HEK293 (cell line): ENCODE results near the gene NPHS2.

Experiments
- BCL6B ChIP-seq: fragments of 450-650 bp; formaldehyde crosslinking; IDR thresholded peaks from 2 replicates; pipeline ENCODE4 v1.5.1; 2017; ENCODE audit warnings: missing biosample characterization, missing genetic modification characterization
- IKZF3 ChIP-seq: fragments of 450-650 bp; IDR thresholded peaks from 2 replicates; pipeline ENCODE4 v1.5.0; 2018; ENCODE audit warnings: missing biosample characterization, mild to moderate bottlenecking, missing genetic modification characterization, moderate library complexity
- KLF8 ChIP-seq: fragments of 450-650 bp; formaldehyde crosslinking; IDR thresholded peaks from 2 replicates; pipeline ENCODE4 v1.5.1; 2016; ENCODE audit warnings: missing biosample characterization, missing genetic modification characterization
- MEIS1 ChIP-seq: sonication (generic); formaldehyde crosslinking; IDR thresholded peaks from 2 replicates; pipeline ENCODE4 v1.8.1; 2022; ENCODE audit warnings: missing genetic modification reagents, mild to moderate bottlenecking, borderline replicate concordance
- MZF1 ChIP-seq: fragments of 450-650 bp; formaldehyde crosslinking; IDR thresholded peaks from 2 replicates; pipeline ENCODE4 v1.5.1; 2017; ENCODE audit warnings: missing biosample characterization, missing genetic modification characterization, borderline replicate concordance
- OSR2 ChIP-seq: fragments of 450-650 bp; formaldehyde crosslinking; IDR thresholded peaks from 2 replicates; pipeline ENCODE4 v1.5.1; 2016; ENCODE audit warnings: missing biosample characterization, missing genetic modification characterization
- PBX3 ChIP-seq: sonication (generic); formaldehyde crosslinking; IDR thresholded peaks from 2 replicates; pipeline ENCODE4 v1.8.1; 2022; ENCODE audit warnings: mild to moderate bottlenecking, moderate library complexity, missing genetic modification reagents
- PRDM2 ChIP-seq: fragments of 450-650 bp; formaldehyde crosslinking; IDR thresholded peaks from 2 replicates; pipeline ENCODE4 v1.5.1; 2016; ENCODE audit warnings: missing biosample characterization, missing genetic modification characterization, borderline replicate concordance
- YY1 ChIP-seq: fragments of 450-650 bp; formaldehyde crosslinking; IDR thresholded peaks from 2 replicates; pipeline ENCODE4 v1.5.1; 2018; ENCODE audit warnings: missing biosample characterization, missing genetic modification characterization
- ZBTB7A ChIP-seq: fragments of 450-650 bp; formaldehyde crosslinking; IDR thresholded peaks from 2 replicates; pipeline ENCODE4 v1.5.1; 2016; ENCODE audit warnings: low read depth, missing biosample characterization, missing genetic modification characterization
- ZFHX2 ChIP-seq: fragments of 450-650 bp; formaldehyde crosslinking; conservative IDR thresholded peaks from 2 replicates; pipeline ENCODE4 v1.5.1; 2016; ENCODE audit warnings: missing biosample characterization, missing genetic modification characterization
- ZNF112 ChIP-seq: fragments of 450-650 bp; formaldehyde crosslinking; IDR thresholded peaks from 2 replicates; pipeline ENCODE4 v1.5.0; 2017; ENCODE audit warnings: missing biosample characterization, missing genetic modification characterization
- ZNF146 ChIP-seq: fragments of 450-650 bp; formaldehyde crosslinking; IDR thresholded peaks from 2 replicates; pipeline ENCODE4 v1.5.1; 2016; ENCODE audit warnings: missing biosample characterization, missing genetic modification characterization
- ZNF174 ChIP-seq: fragments of 450-650 bp; formaldehyde crosslinking; IDR thresholded peaks from 2 replicates; pipeline ENCODE4 v1.5.0; 2017; ENCODE audit warnings: missing biosample characterization, mild to moderate bottlenecking, missing genetic modification characterization
- ZNF184 ChIP-seq: fragments of 450-650 bp; IDR thresholded peaks from 2 replicates; pipeline ENCODE4 v1.5.1; 2018; ENCODE audit warnings: missing biosample characterization, mild to moderate bottlenecking, missing genetic modification characterization
- ZNF202 ChIP-seq: fragments of 450-650 bp; formaldehyde crosslinking; IDR thresholded peaks from 2 replicates; pipeline ENCODE4 v1.5.1; 2016; ENCODE audit warnings: missing biosample characterization, missing genetic modification characterization, borderline replicate concordance
- ZNF211 ChIP-seq: fragments of 450-650 bp; formaldehyde crosslinking; IDR thresholded peaks from 2 replicates; pipeline ENCODE4 v1.5.1; 2016; ENCODE audit warnings: low read depth, missing biosample characterization, missing genetic modification characterization
- ZNF248 ChIP-seq: fragments of 450-650 bp; formaldehyde crosslinking; IDR thresholded peaks from 2 replicates; pipeline ENCODE4 v1.5.1; 2017; ENCODE audit warnings: missing biosample characterization, missing genetic modification characterization
- ZNF266 ChIP-seq: fragments of 450-650 bp; formaldehyde crosslinking; IDR thresholded peaks from 2 replicates; pipeline ENCODE4 v1.5.1; 2016; ENCODE audit warnings: missing biosample characterization, missing genetic modification characterization, low read depth
- ZNF280D ChIP-seq: fragments of 450-650 bp; formaldehyde crosslinking; IDR thresholded peaks from 2 replicates; pipeline ENCODE4 v1.5.1; 2016; ENCODE audit warnings: missing biosample characterization, missing genetic modification characterization
- ZNF544 ChIP-seq: fragments of 450-650 bp; formaldehyde crosslinking; IDR thresholded peaks from 2 replicates; pipeline ENCODE4 v1.5.0; 2017; ENCODE audit warnings: missing biosample characterization, missing genetic modification characterization
- ZNF555 ChIP-seq: fragments of 450-650 bp; formaldehyde crosslinking; conservative IDR thresholded peaks from 2 replicates; pipeline ENCODE4 v1.5.1; 2017; ENCODE audit warnings: missing biosample characterization, mild to moderate bottlenecking, missing genetic modification characterization, inconsistent platforms
- ZNF600 ChIP-seq: fragments of 450-650 bp; formaldehyde crosslinking; IDR thresholded peaks from 2 replicates; pipeline ENCODE4 v1.5.1; 2016; ENCODE audit warnings: missing biosample characterization, missing genetic modification characterization
- ZNF610 ChIP-seq: fragments of 450-650 bp; formaldehyde crosslinking; IDR thresholded peaks from 2 replicates; pipeline ENCODE4 v1.5.1; 2016; ENCODE audit warnings: missing biosample characterization, missing genetic modification characterization, borderline replicate concordance
- ZNF645 ChIP-seq: fragments of 450-650 bp; formaldehyde crosslinking; IDR thresholded peaks from 2 replicates; pipeline ENCODE4; 2016; ENCODE audit warnings: missing biosample characterization, missing genetic modification characterization
- ZNF776 ChIP-seq: fragments of 450-650 bp; formaldehyde crosslinking; IDR thresholded peaks from 2 replicates; pipeline ENCODE4 v1.5.0; 2017; ENCODE audit warnings: missing biosample characterization, missing genetic modification characterization, borderline replicate concordance
- ZNF777 ChIP-seq: fragments of 450-650 bp; formaldehyde crosslinking; IDR thresholded peaks from 2 replicates; pipeline ENCODE4 v1.5.1; 2017; ENCODE audit warnings: missing biosample characterization, missing genetic modification characterization, borderline replicate concordance
- ZNF830 ChIP-seq: fragments of 450-650 bp; IDR thresholded peaks from 2 replicates; pipeline ENCODE4 v1.5.0; 2018; ENCODE audit warnings: missing biosample characterization, missing genetic modification characterization, low read depth, mild to moderate bottlenecking, moderate library complexity

NPHS2 gene

GRCh38 chr1:179586107-179586823 is 10.5 kb upstream of the NPHS2 start (continued):
- no peak for TF ChIP-seq PRDM2 (tag by site-specific recombination)
- TF ChIP-seq ZNF202 (tag by site-specific recombination) = no peak
- no peak for TF ChIP-seq ZNF211 (tag by site-specific recombination)
- TF ChIP-seq ZNF544 (tag by site-specific recombination) = no peak
- no peak for TF ChIP-seq ZNF645
- TF ChIP-seq YY1 (tag by site-specific recombination) = peak; percentile 54
- TF ChIP-seq BCL6B (tag by site-specific recombination) = no peak
- TF ChIP-seq ZNF112 = no peak
- no peak for TF ChIP-seq ZNF184 (tag by site-specific recombination)
- no peak for TF ChIP-seq ZNF174
- TF ChIP-seq ZNF248 (tag by site-specific recombination) = no peak
- TF ChIP-seq MZF1 (tag by site-specific recombination) = no peak
- no peak for TF ChIP-seq ZNF555 (tag by site-specific recombination)
- TF ChIP-seq ZNF600 (tag by site-specific recombination) = peak; percentile 64; the same call in 1 of the 2 replicates
- TF ChIP-seq ZNF830 (tag by site-specific recombination) = no peak
- TF ChIP-seq KLF8 (tag by site-specific recombination) = no peak
- TF ChIP-seq PBX3 (CRISPR knock-in tag) = no peak
- no peak for TF ChIP-seq IKZF3 (tag by site-specific recombination)
- TF ChIP-seq ZNF776 (tag by site-specific recombination) = no peak
- TF ChIP-seq ZBTB7A (tag by site-specific recombination) = no peak
- TF ChIP-seq MEIS1 (CRISPR knock-in tag) = no peak
- TF ChIP-seq ZFHX2 = peak; percentile 98
- TF ChIP-seq ZNF280D (tag by site-specific recombination) = no peak
- TF ChIP-seq ZNF777 = no peak
- peak; percentile 38; the same call in 1 of the 2 replicates for TF ChIP-seq OSR2 (tag by site-specific recombination)
- TF ChIP-seq ZNF610 (tag by site-specific recombination) = no peak
- TF ChIP-seq ZNF146 = no peak
- TF ChIP-seq ZNF266 (tag by site-specific recombination) = no peak
